Superior temporal gyrus (tissue), 1 donor: ENCODE measurements around the gene SEC14L5.

ENCODE experiments used
- DNase-seq: peaks from one replicate; pipeline ENCODE4 v3.0.0-alpha.2; 2016; ENCODE audit errors: extremely low spot score

The SEC14L5 gene

GRCh38 chr16:4984174-4984990 lies 26.3 kb downstream of the SEC14L5 start:
- peak; percentile 6 for DNase-seq

- no peak for DNase-seq
Observed at GRCh38 chr16:4987250-4987579, 29.1 kb downstream of the SEC14L5 start.

- DNase-seq: no peak
Observed at GRCh38 chr16:4987580-4988374, 29.6 kb downstream of the SEC14L5 start.

GRCh38 chr16:4988647-4989046 lies 30.5 kb downstream of the SEC14L5 start:
- DNase-seq: no peak

GRCh38 chr16:4989391-4990006 lies 31.4 kb downstream of the SEC14L5 start:
- no peak for DNase-seq

GRCh38 chr16:4990415-4990814 lies 32.3 kb downstream of the SEC14L5 start:
- DNase-seq: no peak

GRCh38 chr16:4991754-4992153 lies 33.6 kb downstream of the SEC14L5 start:
- DNase-seq: no peak

- peak; percentile 85 for DNase-seq
Observed at GRCh38 chr16:4994719-4995434, 36.7 kb downstream of the SEC14L5 start.

- DNase-seq: no peak
Observed at GRCh38 chr16:5000573-5001001, 42.5 kb downstream of the SEC14L5 start.

- DNase-seq: no peak
Observed at GRCh38 chr16:5001571-5001970, 43.4 kb downstream of the SEC14L5 start.

GRCh38 chr16:5001986-5002385 lies 43.9 kb downstream of the SEC14L5 start:
- no peak for DNase-seq

GRCh38 chr16:5002699-5003143 lies 44.6 kb downstream of the SEC14L5 start:
- no peak for DNase-seq

- DNase-seq: no peak
Observed at GRCh38 chr16:5003211-5003610, 45.1 kb downstream of the SEC14L5 start.

GRCh38 chr16:5003828-5004227 lies 45.7 kb downstream of the SEC14L5 start:
- DNase-seq: no peak

- DNase-seq: no peak
Observed at GRCh38 chr16:5004311-5004710, 46.2 kb downstream of the SEC14L5 start.

- DNase-seq: no peak
Observed at GRCh38 chr16:5005916-5006315, 47.8 kb downstream of the SEC14L5 start.

GRCh38 chr16:5006348-5007193 lies 48.4 kb downstream of the SEC14L5 start:
- peak; percentile 76 for DNase-seq

GRCh38 chr16:5007256-5007655 lies 49.1 kb downstream of the SEC14L5 start:
- no peak for DNase-seq

GRCh38 chr16:5008311-5008731 lies 50.2 kb downstream of the SEC14L5 start:
- DNase-seq: no peak

- no peak for DNase-seq
Observed at GRCh38 chr16:5010576-5011329, 52.6 kb downstream of the SEC14L5 start.
